ENCODE results near the gene SAP30BP.

SAP30BP gene

GRCh38 chr17:75642182-75642783 lies 24.9 kb upstream of the SAP30BP start:
- H3K9ac ChIP-seq (ENCODE audit: insufficient read length): no peak overlapping the region
- no peak overlapping the region for H3K4me3 ChIP-seq
- H3K27ac ChIP-seq: no peak overlapping the region
- DNase-seq (ENCODE audit: low read depth, low spot score): no peak
- TF ChIP-seq POLR2AphosphoS5 (IDR thresholded peaks at IDR 0.05; ENCODE audit: borderline replicate concordance, low read depth, low read length): no peak
- TF ChIP-seq FOXP2 (optimal IDR thresholded peaks at IDR 0.05; ENCODE audit: control extremely low read depth, extremely low read length, insufficient read depth): no peak
- H3K36me3 ChIP-seq (ENCODE audit: insufficient read depth, low read length): no peaks in the 10 kb centered on the region
- no peaks in the 10 kb centered on the region for H3K9me3 ChIP-seq (ENCODE audit: low read depth, low read length)

- Histone ChIP-seq H3K9ac (ENCODE audit: insufficient read length) (no peak overlapping the region), H3K9me3 (ENCODE audit: low read depth, low read length) (no peaks in the 10 kb centered on the region), H3K36me3 (ENCODE audit: insufficient read depth, low read length) (no peaks in the 10 kb centered on the region), H3K27ac (no peak overlapping the region), H3K4me3 (no peak overlapping the region)
- no peak for DNase-seq (ENCODE audit: low read depth, low spot score)
- no peak for TF ChIP-seq FOXP2 (optimal IDR thresholded peaks at IDR 0.05; ENCODE audit: control extremely low read depth, extremely low read length, insufficient read depth)
- no peak for TF ChIP-seq EZH2 (IDR thresholded peaks at IDR 0.05)
- TF ChIP-seq POLR2AphosphoS5 (IDR thresholded peaks at IDR 0.05; ENCODE audit: borderline replicate concordance, low read depth, low read length): no peak
Observed at GRCh38 chr17:75642784-75643642, 24.1 kb upstream of the SAP30BP start.

- DNase-seq (ENCODE audit: low read depth, low spot score): no peak
- Histone ChIP-seq H3K36me3 (ENCODE audit: insufficient read depth, low read length) (no peaks in the 10 kb centered on the region), H3K4me3 (no peak overlapping the region), H3K9ac (ENCODE audit: insufficient read length) (no peak overlapping the region), H3K9me3 (ENCODE audit: low read depth, low read length) (no peaks in the 10 kb centered on the region), H3K27ac (no peak overlapping the region)
- TF ChIP-seq FOXP2 (optimal IDR thresholded peaks at IDR 0.05; ENCODE audit: control extremely low read depth, extremely low read length, insufficient read depth) (no peak), POLR2AphosphoS5 (IDR thresholded peaks at IDR 0.05; ENCODE audit: borderline replicate concordance, low read depth, low read length) (no peak), EZH2 (IDR thresholded peaks at IDR 0.05) (no peak)
Observed at GRCh38 chr17:75643643-75644017, 23.5 kb upstream of the SAP30BP start.

GRCh38 chr17:75645501-75645888 lies 21.6 kb upstream of the SAP30BP start:
- no peak overlapping the region for H3K9ac ChIP-seq (ENCODE audit: insufficient read length)
- H3K4me3 ChIP-seq: no peak overlapping the region
- H3K9me3 ChIP-seq (ENCODE audit: low read depth, low read length): no peaks in the 10 kb centered on the region
- TF ChIP-seq EZH2 (IDR thresholded peaks at IDR 0.05) (no peak), FOXP2 (optimal IDR thresholded peaks at IDR 0.05; ENCODE audit: control extremely low read depth, extremely low read length, insufficient read depth) (no peak), POLR2AphosphoS5 (IDR thresholded peaks at IDR 0.05; ENCODE audit: borderline replicate concordance, low read depth, low read length) (no peak)
- no peak overlapping the region for H3K27ac ChIP-seq
- DNase-seq (ENCODE audit: low read depth, low spot score): no peak
- no peaks in the 10 kb centered on the region; the same call in 1 of the 2 replicates for H3K36me3 ChIP-seq (ENCODE audit: insufficient read depth, low read length)

- Histone ChIP-seq H3K9me3 (ENCODE audit: low read depth, low read length) (no peaks in the 10 kb centered on the region), H3K4me3 (no peak overlapping the region), H3K36me3 (ENCODE audit: insufficient read depth, low read length) (peaks cover 5% of the 10 kb centered on the region; the same call in 1 of the 2 replicates), H3K27ac (no peak overlapping the region), H3K9ac (ENCODE audit: insufficient read length) (no peak overlapping the region)
- DNase-seq (ENCODE audit: low read depth, low spot score): no peak
- TF ChIP-seq EZH2 (IDR thresholded peaks at IDR 0.05) (no peak), POLR2AphosphoS5 (IDR thresholded peaks at IDR 0.05; ENCODE audit: borderline replicate concordance, low read depth, low read length) (no peak), FOXP2 (optimal IDR thresholded peaks at IDR 0.05; ENCODE audit: control extremely low read depth, extremely low read length, insufficient read depth) (no peak)
Observed at GRCh38 chr17:75645889-75646637, 21.1 kb upstream of the SAP30BP start.

GRCh38 chr17:75646638-75646992 lies 20.5 kb upstream of the SAP30BP start:
- Histone ChIP-seq H3K9ac (ENCODE audit: insufficient read length) (no peak overlapping the region), H3K9me3 (ENCODE audit: low read depth, low read length) (no peaks in the 10 kb centered on the region), H3K36me3 (ENCODE audit: insufficient read depth, low read length) (peaks cover 6% of the 10 kb centered on the region; the same call in 1 of the 2 replicates), H3K4me3 (no peak overlapping the region), H3K27ac (no peak overlapping the region)
- TF ChIP-seq EZH2 (IDR thresholded peaks at IDR 0.05) (no peak), FOXP2 (optimal IDR thresholded peaks at IDR 0.05; ENCODE audit: control extremely low read depth, extremely low read length, insufficient read depth) (no peak), POLR2AphosphoS5 (IDR thresholded peaks at IDR 0.05; ENCODE audit: borderline replicate concordance, low read depth, low read length) (no peak)
- DNase-seq (ENCODE audit: low read depth, low spot score): no peak

GRCh38 chr17:75647061-75647460 lies 20.1 kb upstream of the SAP30BP start:
- no peak for DNase-seq (ENCODE audit: low read depth, low spot score)
- Histone ChIP-seq H3K36me3 (ENCODE audit: insufficient read depth, low read length) (peaks cover 6% of the 10 kb centered on the region; the same call in 1 of the 2 replicates), H3K27ac (no peak overlapping the region), H3K9me3 (ENCODE audit: low read depth, low read length) (no peaks in the 10 kb centered on the region), H3K4me3 (no peak overlapping the region), H3K9ac (ENCODE audit: insufficient read length) (no peak overlapping the region)
- no peak for TF ChIP-seq EZH2 (IDR thresholded peaks at IDR 0.05)
- TF ChIP-seq POLR2AphosphoS5 (IDR thresholded peaks at IDR 0.05; ENCODE audit: borderline replicate concordance, low read depth, low read length): no peak
- no peak for TF ChIP-seq FOXP2 (optimal IDR thresholded peaks at IDR 0.05; ENCODE audit: control extremely low read depth, extremely low read length, insufficient read depth)

GRCh38 chr17:75647921-75648320 lies 19.2 kb upstream of the SAP30BP start:
- no peak for DNase-seq (ENCODE audit: low read depth, low spot score)
- no peak overlapping the region for H3K27ac ChIP-seq
- peaks cover 6% of the 10 kb centered on the region; the same call in 1 of the 2 replicates for H3K36me3 ChIP-seq (ENCODE audit: insufficient read depth, low read length)
- no peaks in the 10 kb centered on the region for H3K9me3 ChIP-seq (ENCODE audit: low read depth, low read length)
- H3K9ac ChIP-seq (ENCODE audit: insufficient read length): no peak overlapping the region
- H3K4me3 ChIP-seq: no peak overlapping the region
- TF ChIP-seq FOXP2 (optimal IDR thresholded peaks at IDR 0.05; ENCODE audit: control extremely low read depth, extremely low read length, insufficient read depth) (no peak), POLR2AphosphoS5 (IDR thresholded peaks at IDR 0.05; ENCODE audit: borderline replicate concordance, low read depth, low read length) (no peak), EZH2 (IDR thresholded peaks at IDR 0.05) (no peak)

Data from SK-N-MC (cell line).